ENCODE data around the gene TMCO6. TPM values are rescaled to one million over a fixed set of nuclear protein-coding genes. Genes with fewer than 3 reads are reported as not detected.

Gene TMCO6
- polyA plus RNA-seq, 3 donors, result 9.8 to 45.5 (median 12.6) TPM

- Histone ChIP-seq H3K4me1 (ENCODE audit: control insufficient read depth in 1 of 2, insufficient read depth in 2 of 2, low read length in 2 of 2) (no peaks in the 10 kb centered on the region), H3K27me3 (ENCODE audit: control insufficient read depth in 2 of 2, insufficient read depth in 2 of 2, low read length in 2 of 2) (no peaks in the 10 kb centered on the region), H3K4me2 (replicated peaks; ENCODE audit: extremely low read depth, low read length, poor library complexity, severe bottlenecking) (no peak within 1 kb of the TSS), H3K36me3 (replicated peaks in 1 of 2; ENCODE audit: control insufficient read depth in 1 of 2, insufficient read depth in 2 of 2, low read length in 2 of 2) (peaks cover 82 to 99% of the 10 kb centered on the region in 2 donors), H3K9ac (ENCODE audit: insufficient read depth, low read length, poor library complexity, severe bottlenecking) (no peak within 1 kb of the TSS), H4K20me1 (ENCODE audit: insufficient read depth, low read length) (peaks cover 15% of the 10 kb centered on the region), H2AFZ (ENCODE audit: insufficient read depth, low read depth, low read length, poor library complexity, severe bottlenecking) (no peak within 1 kb of the TSS), H3K9me3 (replicated peaks in 1 of 2; ENCODE audit: control insufficient read depth in 1 of 2, insufficient read depth in 1 of 2, low read length in 2 of 2) (no peaks in the 10 kb centered on the region), H3K79me2 (ENCODE audit: insufficient read depth, low read length) (no peaks in the 10 kb centered on the region), H3K27ac (ENCODE audit: low read depth in 1 of 2, low read length in 2 of 2) (peak within 1 kb of the TSS in 1 of 2 donors; percentile 38), H3K4me3 (replicated peaks in 1 of 3; ENCODE audit: low read depth in 2 of 3, low read length in 3 of 3) (no peak within 1 kb of the TSS)
- no peak within 1 kb of the TSS for H3K4me3 Mint-ChIP-seq
- no peaks in the 10 kb centered on the region for H3K4me1 Mint-ChIP-seq
- peak within 1 kb of the TSS in 4 of 7 donors; percentile 42 to 79 (median 60) for H3K27ac Mint-ChIP-seq
- peaks cover 0 to 5% (median 0%) of the 10 kb centered on the region in 7 donors for H3K9me3 Mint-ChIP-seq
- 91% methylated on average over 25 of the region's 45 CpGs for whole genome bisulfite sequencing (ENCODE audit: insufficient coverage)
- DNase-seq, result no peak
- no peak for TF ChIP-seq CTCF (IDR thresholded peaks at IDR 0.05)
- peaks cover 84 to 97% of the 10 kb centered on the region in 2 donors for H3K36me3 Mint-ChIP-seq
- intact Hi-C loops (cut with micrococcal nuclease), result no loop called here
- peaks cover 0 to 2% (median 0%) of the 10 kb centered on the region in 3 donors for H3K27me3 Mint-ChIP-seq (ENCODE audit: low read depth in 3 of 3)
Measured at GRCh38 chr5:140673187-140673976, 34.1 kb downstream of the TMCO6 start, which contains the start of gene DND1. Gene DND1 (minus strand): TSS chr5:140673576. CDS start chr5:140673542, 34 bp downstream.

GRCh38 chr5:140674211-140674610 lies 35.0 kb downstream of the TMCO6 start:
- TF ChIP-seq CTCF (IDR thresholded peaks at IDR 0.05), result no peak
- no peaks in the 10 kb centered on the region for H3K27me3 ChIP-seq (ENCODE audit: control insufficient read depth in 2 of 2, insufficient read depth in 2 of 2, low read length in 2 of 2)

More at GRCh38 chr5:140674211-140674610, 35.0 kb downstream of the TMCO6 start:
- Mint-ChIP-seq H3K9me3 (peaks cover 0 to 5% (median 0%) of the 10 kb centered on the region in 7 donors), H3K27ac (peak overlapping the region in 4 of 7 donors; percentile 37 to 79 (median 52)), H3K4me3 (no peak overlapping the region), H3K4me1 (no peaks in the 10 kb centered on the region), H3K36me3 (peaks cover 83 to 96% of the 10 kb centered on the region in 2 donors), H3K27me3 (ENCODE audit: low read depth in 3 of 3) (peaks cover 0 to 2% (median 0%) of the 10 kb centered on the region in 3 donors)
- peaks cover 79 to 99% of the 10 kb centered on the region in 2 donors for H3K36me3 ChIP-seq (replicated peaks in 1 of 2; ENCODE audit: control insufficient read depth in 1 of 2, insufficient read depth in 2 of 2, low read length in 2 of 2)
- no peak overlapping the region for H2AFZ ChIP-seq (ENCODE audit: insufficient read depth, low read depth, low read length, poor library complexity, severe bottlenecking)
- peak overlapping the region in 1 of 2 donors; percentile 38 for H3K27ac ChIP-seq (ENCODE audit: low read depth in 1 of 2, low read length in 2 of 2)
- no peak overlapping the region for H3K9ac ChIP-seq (ENCODE audit: insufficient read depth, low read length, poor library complexity, severe bottlenecking)
- H3K79me2 ChIP-seq (ENCODE audit: insufficient read depth, low read length), result no peaks in the 10 kb centered on the region
- DNase-seq, result no peak
- H3K4me1 ChIP-seq (ENCODE audit: control insufficient read depth in 1 of 2, insufficient read depth in 2 of 2, low read length in 2 of 2), result no peaks in the 10 kb centered on the region
- intact Hi-C loops (cut with micrococcal nuclease), result no loop called here
- H3K4me2 ChIP-seq (replicated peaks; ENCODE audit: extremely low read depth, low read length, poor library complexity, severe bottlenecking), result no peak overlapping the region
- no peaks in the 10 kb centered on the region for H3K9me3 ChIP-seq (replicated peaks in 1 of 2; ENCODE audit: control insufficient read depth in 1 of 2, insufficient read depth in 1 of 2, low read length in 2 of 2)
- no peak overlapping the region for H3K4me3 ChIP-seq (replicated peaks in 1 of 3; ENCODE audit: low read depth in 2 of 3, low read length in 3 of 3)
- no CpG with 5 or more reads among the region's 2 CpGs for WGBS (ENCODE audit: insufficient coverage)
- peaks cover 8% of the 10 kb centered on the region for H4K20me1 ChIP-seq (ENCODE audit: insufficient read depth, low read length)

Measured in CD14-positive monocyte (primary cell).